ENCODE results near the gene DLG4. TPM values are rescaled to one million over a fixed set of nuclear protein-coding genes. Genes with fewer than 3 reads are reported as not detected.

Gene DLG4
- total RNA-seq, 1 experiment from 2014 or later: 38.3 TPM

DNA sequence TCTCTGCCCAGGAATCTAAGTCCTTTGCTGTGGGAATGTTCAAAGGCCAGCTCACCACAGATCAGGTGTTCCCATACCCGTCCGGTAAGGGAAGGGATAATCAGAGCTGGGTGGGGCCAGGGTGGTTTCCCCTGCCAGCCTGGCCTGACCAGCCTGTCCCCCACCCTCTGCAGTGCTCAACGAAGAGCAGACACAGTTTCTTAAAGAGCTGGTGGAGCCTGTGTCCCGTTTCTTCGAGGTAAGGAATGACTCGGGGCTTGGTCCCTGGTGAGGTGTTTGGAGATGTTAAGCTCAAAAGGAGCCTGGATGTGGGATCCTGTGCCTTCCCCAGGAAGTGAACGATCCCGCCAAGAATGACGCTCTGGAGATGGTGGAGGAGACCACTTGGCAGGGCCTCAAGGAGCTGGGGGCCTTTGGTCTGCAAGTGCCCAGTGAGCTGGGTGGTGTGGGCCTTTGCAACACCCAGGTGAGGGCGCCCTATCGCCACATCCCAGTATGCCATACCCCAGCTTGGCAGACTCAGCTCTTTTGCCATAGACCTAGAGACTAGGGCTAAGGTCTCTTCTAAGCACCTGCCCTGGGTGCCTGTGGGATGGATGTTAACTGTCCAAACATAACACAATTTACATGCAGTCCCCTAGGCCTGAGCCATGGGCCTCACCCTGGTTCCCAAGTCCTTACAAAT, 1.1 kb upstream of the DLG4 start:
- Mint-ChIP-seq H3K27me3 (ENCODE audit: low read depth) (peaks cover 1% of the 10 kb centered on the region; the same call in 1 of the 2 replicates), H3K9me3 (no peaks in the 10 kb centered on the region; a peak in 1 of 5 replicates), H3K36me3 (ENCODE audit: insufficient read depth in 1 of 3, low read depth in 3 of 3) (peaks cover 15 to 52% (median 40%) of the 10 kb centered on the region in 3 experiments; a peak in 6 of 7 replicates), H3K4me1 (peaks cover 45 to 46% of the 10 kb centered on the region in 2 experiments), H3K27ac (peak overlapping the region; percentile 57 to 96 (median 60); a peak in 5 of 7 replicates), H3K4me3 (peak overlapping the region; percentile 95 to 97)
- Histone ChIP-seq H2BK5ac (ENCODE audit: insufficient read length, low read length) (no peak overlapping the region), H2BK20ac (ENCODE audit: low read depth, low read length, poor library complexity, severe bottlenecking) (no peak overlapping the region), H3K23me2 (ENCODE audit: insufficient read length, low read depth, low read length, poor library complexity, severe bottlenecking) (peaks cover 15% of the 10 kb centered on the region), H3K4me2 (ENCODE audit: insufficient read depth, insufficient read length, low read length) (peak overlapping the region; percentile 84), H3K14ac (ENCODE audit: insufficient read depth, low read length) (no peak overlapping the region), H3K9me3 (ENCODE audit: control insufficient read depth, low read depth, low read length) (no peaks in the 10 kb centered on the region), H3K18ac (ENCODE audit: insufficient read length, low read depth, low read length) (no peak overlapping the region), H4K91ac (ENCODE audit: insufficient read length, low read depth, low read length) (no peak overlapping the region), H3K27me3 (ENCODE audit: insufficient read depth, low read length) (no peaks in the 10 kb centered on the region), H2AK5ac (ENCODE audit: insufficient read length, low read length) (no peak overlapping the region), H3T11ph (ENCODE audit: low read length) (no peak overlapping the region), H4K20me1 (ENCODE audit: control insufficient read depth, insufficient read depth, insufficient read length) (no peaks in the 10 kb centered on the region), H3K27ac (ENCODE audit: insufficient read length, low read depth, low read length) (no peak overlapping the region), H4K8ac (replicated peaks; ENCODE audit: insufficient read length, low read depth, low read length) (no peak overlapping the region), H3K4me1 (ENCODE audit: insufficient read depth, low read length) (no peaks in the 10 kb centered on the region; the same call in 1 of the 2 replicates), H3K4ac (ENCODE audit: low read depth, low read length) (no peak overlapping the region), H3K79me1 (ENCODE audit: insufficient read depth, low read depth, low read length, poor library complexity, severe bottlenecking) (no peaks in the 10 kb centered on the region), H2BK120ac (ENCODE audit: low read depth, low read length, poor library complexity, severe bottlenecking) (no peak overlapping the region), H2AFZ (ENCODE audit: low read length) (no peak overlapping the region), H2BK12ac (ENCODE audit: insufficient read length, low read depth, low read length) (no peak overlapping the region), H4K5ac (ENCODE audit: insufficient read length, low read depth, low read length) (no peak overlapping the region), H3K9ac (ENCODE audit: extremely low read depth, insufficient read length, low read length) (no peak overlapping the region), H3K56ac (ENCODE audit: insufficient read length, low read depth, low read length) (no peak overlapping the region), H3K79me2 (ENCODE audit: insufficient read depth, low read length) (no peaks in the 10 kb centered on the region), H3K23ac (ENCODE audit: insufficient read length, low read depth, low read length) (no peak overlapping the region), H2BK15ac (ENCODE audit: low read depth, low read length) (no peak overlapping the region)
- TF ChIP-seq, protein P1, sequence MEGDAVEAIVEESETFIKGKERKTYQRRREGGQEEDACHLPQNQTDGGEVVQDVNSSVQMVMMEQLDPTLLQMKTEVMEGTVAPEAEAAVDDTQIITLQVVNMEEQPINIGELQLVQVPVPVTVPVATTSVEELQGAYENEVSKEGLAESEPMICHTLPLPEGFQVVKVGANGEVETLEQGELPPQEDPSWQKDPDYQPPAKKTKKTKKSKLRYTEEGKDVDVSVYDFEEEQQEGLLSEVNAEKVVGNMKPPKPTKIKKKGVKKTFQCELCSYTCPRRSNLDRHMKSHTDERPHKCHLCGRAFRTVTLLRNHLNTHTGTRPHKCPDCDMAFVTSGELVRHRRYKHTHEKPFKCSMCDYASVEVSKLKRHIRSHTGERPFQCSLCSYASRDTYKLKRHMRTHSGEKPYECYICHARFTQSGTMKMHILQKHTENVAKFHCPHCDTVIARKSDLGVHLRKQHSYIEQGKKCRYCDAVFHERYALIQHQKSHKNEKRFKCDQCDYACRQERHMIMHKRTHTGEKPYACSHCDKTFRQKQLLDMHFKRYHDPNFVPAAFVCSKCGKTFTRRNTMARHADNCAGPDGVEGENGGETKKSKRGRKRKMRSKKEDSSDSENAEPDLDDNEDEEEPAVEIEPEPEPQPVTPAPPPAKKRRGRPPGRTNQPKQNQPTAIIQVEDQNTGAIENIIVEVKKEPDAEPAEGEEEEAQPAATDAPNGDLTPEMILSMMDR (conservative IDR thresholded peaks at IDR 0.05): peak; percentile 67
- DNase-seq: peak; percentile 85
- WGBS (ENCODE audit: extremely low coverage, insufficient read length, low lambda C conversion rate): no CpG with 5 or more reads among the region's 11 CpGs

Data from H9 (cell line).